Measurements from ENCODE around the gene BLZF1. TPM values are rescaled to one million over a fixed set of nuclear protein-coding genes. Genes with fewer than 3 reads are reported as not detected.

BLZF1 gene
- total RNA-seq, 1 experiment from 2014 or later, result 14.3 TPM

GRCh38 chr1:169348383-169349036, 19.5 kb upstream of the BLZF1 start:
- Histone ChIP-seq H3K9ac (ENCODE audit: extremely low read depth, insufficient read length, low read length) (no peak overlapping the region), H4K5ac (ENCODE audit: insufficient read length, low read depth, low read length) (no peak overlapping the region)

More at GRCh38 chr1:169348383-169349036, 19.5 kb upstream of the BLZF1 start:
- TF ChIP-seq CTCF (conservative IDR thresholded peaks at IDR 0.05), result peak; percentile 87
- no peak overlapping the region for H2BK120ac ChIP-seq (ENCODE audit: low read depth, low read length, poor library complexity, severe bottlenecking)
- Mint-ChIP-seq H3K36me3 (ENCODE audit: insufficient read depth in 1 of 3, low read depth in 3 of 3) (no peaks in the 10 kb centered on the region), H3K9me3 (peaks cover 0 to 10% of the 10 kb centered on the region in 2 experiments; a peak in 2 of 5 replicates), H3K27me3 (ENCODE audit: low read depth) (no peaks in the 10 kb centered on the region), H3K4me3 (no peak overlapping the region), H3K27ac (no peak overlapping the region), H3K4me1 (0 out of 4 replicates have a peak, but pooled peaks cover 0 to 2% of the 10 kb centered on the region in 2 experiments)
- no peak overlapping the region for H3K18ac ChIP-seq (ENCODE audit: insufficient read length, low read depth, low read length)
- no peak overlapping the region for H4K91ac ChIP-seq (ENCODE audit: insufficient read length, low read depth, low read length)
- no peak overlapping the region for H3K23ac ChIP-seq (ENCODE audit: insufficient read length, low read depth, low read length)
- H3K4me2 ChIP-seq (ENCODE audit: insufficient read depth, insufficient read length, low read length), result no peak overlapping the region
- no peak overlapping the region for H4K8ac ChIP-seq (replicated peaks; ENCODE audit: insufficient read length, low read depth, low read length)
- no peaks in the 10 kb centered on the region for H3K23me2 ChIP-seq (ENCODE audit: insufficient read length, low read depth, low read length, poor library complexity, severe bottlenecking)
- H2AFZ ChIP-seq (ENCODE audit: low read length), result no peak overlapping the region
- no peak overlapping the region for H3K4ac ChIP-seq (ENCODE audit: low read depth, low read length)
- no peak overlapping the region for H2BK12ac ChIP-seq (ENCODE audit: insufficient read length, low read depth, low read length)
- no peak overlapping the region for H3K14ac ChIP-seq (ENCODE audit: insufficient read depth, low read length)
- DNase-seq, result no peak
- no peak overlapping the region for H3K56ac ChIP-seq (ENCODE audit: insufficient read length, low read depth, low read length)
- H3K4me1 ChIP-seq (ENCODE audit: insufficient read depth, low read length), result no peaks in the 10 kb centered on the region
- no peaks in the 10 kb centered on the region for H4K20me1 ChIP-seq (ENCODE audit: control insufficient read depth, insufficient read depth, insufficient read length)
- no peak overlapping the region for H2BK20ac ChIP-seq (ENCODE audit: low read depth, low read length, poor library complexity, severe bottlenecking)
- no peak overlapping the region for H2BK5ac ChIP-seq (ENCODE audit: insufficient read length, low read length)
- H3T11ph ChIP-seq (ENCODE audit: low read length), result no peak overlapping the region
- H2AK5ac ChIP-seq (ENCODE audit: insufficient read length, low read length), result no peak overlapping the region
- H3K79me2 ChIP-seq (ENCODE audit: insufficient read depth, low read length), result no peaks in the 10 kb centered on the region
- no peak overlapping the region for H2BK15ac ChIP-seq (ENCODE audit: low read depth, low read length)
- no peaks in the 10 kb centered on the region for H3K79me1 ChIP-seq (ENCODE audit: insufficient read depth, low read depth, low read length, poor library complexity, severe bottlenecking)
- H3K9me3 ChIP-seq (ENCODE audit: control insufficient read depth, low read depth, low read length), result no peaks in the 10 kb centered on the region
- no peaks in the 10 kb centered on the region for H3K27me3 ChIP-seq (ENCODE audit: insufficient read depth, low read length)
- no CpG with 5 or more reads among the region's 5 CpGs for WGBS (ENCODE audit: extremely low coverage, insufficient read length, low lambda C conversion rate)
- no peak overlapping the region for H3K27ac ChIP-seq (ENCODE audit: insufficient read length, low read depth, low read length)
